AG20443 (cell line): ENCODE results near the gene ZNF583.

Source experiments
- DNase-seq: peaks from one replicate; pipeline ENCODE4 v3.0.0; 2012; ENCODE audit warnings: low spot score, mixed read lengths

ZNF583 gene

DNA sequence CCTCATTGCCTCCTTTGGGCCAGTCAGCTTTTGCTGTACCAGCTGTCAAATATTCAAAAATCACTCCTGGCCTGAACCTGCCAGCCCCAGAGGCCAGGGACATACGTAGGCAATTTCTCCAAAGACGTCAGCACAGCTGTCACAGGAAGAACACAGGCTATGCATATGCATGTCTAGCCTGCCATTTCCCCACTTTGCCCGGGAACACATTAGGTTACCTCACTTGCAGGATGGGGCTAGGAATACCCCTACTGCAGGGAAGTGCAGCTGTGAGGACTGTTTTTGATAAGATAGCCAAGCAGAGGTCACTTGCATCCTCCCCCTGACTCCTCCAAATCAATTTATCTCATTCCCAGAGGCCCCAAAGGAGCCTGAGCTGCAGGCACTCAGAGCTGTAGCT lies 70.2 kb downstream of the ZNF583 start:
- DNase-seq, result no peak

DNA sequence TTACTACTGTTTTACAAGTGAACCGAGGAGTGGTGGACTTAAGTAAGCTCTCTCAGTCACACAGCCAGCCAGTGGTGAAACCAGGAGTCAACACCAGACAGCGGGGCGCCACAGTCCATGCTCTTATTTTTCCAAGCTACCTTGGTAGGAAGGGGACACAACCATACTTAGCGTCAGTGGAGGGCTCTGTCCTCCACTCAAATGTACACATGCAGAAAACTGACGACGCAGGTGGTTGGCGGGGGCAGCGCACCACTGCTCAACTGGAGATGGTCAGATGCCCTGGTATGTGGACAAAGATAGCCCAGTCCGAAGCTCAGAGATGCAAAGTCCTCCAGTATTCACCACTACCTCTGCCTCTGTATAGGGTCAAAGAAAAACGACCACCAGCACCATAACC lies 72.0 kb downstream of the ZNF583 start:
- DNase-seq, result no peak
